HTERT RPE-1 (cell line): ENCODE measurements around the gene MCTP2.

Experiments
- in situ Hi-C: fragments of 300-500 bp; cut with MboI; formaldehyde crosslinking; loops from 4 replicates; pipeline ENCODE4 v1.14.3; 2020; ENCODE audit warnings: low sequenced_read_pairs

MCTP2 gene

DNA sequence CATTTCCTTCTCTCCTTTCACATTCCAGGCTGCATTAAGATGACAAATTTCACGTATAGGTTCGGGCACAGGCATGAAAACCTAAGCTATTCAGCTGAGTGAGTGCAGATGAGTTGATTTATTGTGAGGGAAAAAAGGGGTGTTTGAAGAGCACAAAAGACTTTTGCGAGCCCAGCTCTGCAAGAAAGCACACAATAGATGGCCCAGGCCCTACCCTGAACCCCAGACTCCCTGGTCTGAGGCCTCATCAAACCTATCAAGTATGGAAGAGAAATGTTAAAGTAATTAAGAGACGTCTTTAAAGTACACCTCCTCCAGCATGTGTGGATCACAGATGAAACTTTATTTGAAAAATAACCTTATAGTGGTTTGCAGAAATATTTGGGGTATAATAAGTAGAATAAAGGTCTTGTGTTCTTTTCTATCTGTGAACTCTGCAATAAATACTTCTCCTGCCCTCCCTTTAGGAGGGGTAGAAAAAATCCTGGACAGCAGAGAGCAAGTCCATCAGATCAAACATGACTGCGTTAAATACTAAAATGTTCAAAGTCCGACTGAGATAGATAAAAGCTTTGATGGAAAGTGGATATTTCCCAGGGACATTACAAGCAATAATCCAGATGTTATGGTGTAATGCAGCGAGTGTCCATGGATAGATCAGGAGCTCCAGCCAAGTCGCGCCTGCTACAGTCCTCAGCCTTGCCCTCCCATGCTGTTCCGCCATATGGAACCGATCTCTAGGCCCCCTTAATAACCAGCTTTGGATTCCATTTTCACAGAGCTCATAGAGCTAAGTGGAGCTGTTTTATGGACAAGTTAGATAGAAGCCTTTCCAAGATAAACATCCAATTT is 121.5 kb downstream of the MCTP2 start:
- in situ Hi-C loops = no loop called here

- in situ Hi-C loops = no loop called here
Measured at GRCh38 chr15:94353488-94353820, 122.1 kb downstream of the MCTP2 start.

DNA sequence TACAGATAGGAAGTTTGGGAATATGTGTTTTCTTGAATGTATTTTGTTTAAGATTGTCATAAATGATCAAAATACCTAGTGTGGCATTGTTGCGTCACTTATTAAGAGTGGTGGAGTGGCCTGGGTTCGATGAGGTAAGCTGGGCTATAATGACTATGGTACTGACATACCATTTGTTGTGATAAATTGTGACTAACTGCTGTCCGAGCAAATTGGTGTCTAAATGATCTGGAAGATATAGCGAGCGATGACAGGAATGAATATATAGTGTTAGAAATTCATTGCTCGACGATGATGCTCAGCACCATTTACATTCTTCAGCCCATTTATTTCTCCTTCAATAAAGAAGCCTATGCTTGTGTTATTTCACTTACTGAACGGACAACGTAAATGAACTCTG is 123.3 kb downstream of the MCTP2 start:
- in situ Hi-C loops = no loop called here

GRCh38 chr15:94359716-94360115 is 128.4 kb downstream of the MCTP2 start:
- in situ Hi-C loops = no loop called here

DNA sequence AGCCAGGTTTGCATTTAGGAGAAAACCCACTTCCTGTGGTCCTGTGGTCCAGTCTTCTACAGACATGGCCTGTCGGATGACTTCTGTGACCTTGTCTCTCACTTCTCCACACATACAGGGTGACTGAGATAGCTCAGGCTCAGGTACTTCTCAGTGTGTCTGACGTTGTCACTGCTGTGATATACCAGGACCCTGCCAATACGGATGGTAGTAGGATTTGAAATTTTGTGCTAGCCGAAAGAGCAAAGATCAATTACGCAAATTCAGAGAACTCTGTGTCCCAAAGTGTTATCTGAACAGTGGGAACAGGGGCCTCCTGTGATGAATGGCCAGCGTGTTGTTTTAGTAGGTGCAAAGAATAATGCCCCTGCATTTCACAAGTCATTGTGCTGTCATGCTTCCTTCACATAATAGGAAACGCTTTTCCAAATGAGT is 128.9 kb downstream of the MCTP2 start:
- in situ Hi-C loops = no loop called here

DNA sequence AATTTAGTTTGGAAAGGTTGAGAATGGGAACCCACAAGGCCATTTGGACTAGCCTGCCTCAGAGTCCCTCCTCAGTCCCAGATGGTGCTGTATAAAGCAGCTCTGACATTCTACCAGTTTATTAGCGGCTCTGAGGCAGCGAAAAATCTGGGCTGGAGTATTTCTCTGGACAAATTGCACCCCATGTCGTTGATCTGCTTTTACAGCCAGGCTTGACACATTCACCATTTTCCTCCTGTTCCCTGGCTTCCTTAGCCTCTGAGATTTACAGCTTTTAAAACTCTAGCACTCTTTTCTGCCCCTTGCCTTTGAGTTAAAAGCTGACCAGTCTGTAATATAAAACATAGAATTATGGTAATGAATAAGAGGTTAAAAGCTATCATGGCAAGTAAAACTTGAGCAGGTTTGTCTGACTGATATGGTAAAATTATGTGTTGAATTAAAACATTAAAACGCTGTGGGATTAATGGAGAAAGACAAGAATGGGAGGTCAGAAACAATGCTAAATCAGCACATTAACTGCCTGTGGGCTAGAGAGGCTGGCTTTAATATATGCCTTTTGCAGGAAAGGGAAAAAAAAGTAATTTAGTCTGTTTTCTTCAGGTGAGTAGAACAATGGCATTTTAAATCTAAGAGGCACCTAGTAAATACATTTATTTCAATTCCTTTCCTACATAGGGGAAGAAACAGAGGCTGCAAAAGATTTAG is 131.2 kb downstream of the MCTP2 start:
- in situ Hi-C loops = no loop called here

DNA sequence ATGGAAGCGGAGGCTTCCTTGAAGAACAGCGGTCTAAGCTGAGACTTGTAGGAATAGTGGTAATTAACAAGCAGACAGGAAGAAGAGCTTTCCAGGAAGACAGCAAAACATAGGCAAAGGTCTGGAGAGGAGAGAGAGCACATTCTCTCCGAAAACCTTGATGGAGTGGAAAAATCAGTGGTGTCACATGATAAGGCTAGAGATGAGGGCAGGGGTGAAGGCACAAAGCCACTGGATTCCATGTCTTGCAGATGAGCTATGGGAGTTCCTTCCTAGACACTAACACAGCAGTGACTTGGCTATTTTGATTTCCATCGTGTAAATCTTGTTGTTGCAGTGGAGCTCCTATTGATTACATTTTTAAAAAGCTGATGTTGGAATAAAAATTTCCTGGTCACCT is 132.0 kb downstream of the MCTP2 start:
- in situ Hi-C loops = no loop called here

GRCh38 chr15:94366781-94367180 is 135.4 kb downstream of the MCTP2 start:
- in situ Hi-C loops = no loop called here

DNA sequence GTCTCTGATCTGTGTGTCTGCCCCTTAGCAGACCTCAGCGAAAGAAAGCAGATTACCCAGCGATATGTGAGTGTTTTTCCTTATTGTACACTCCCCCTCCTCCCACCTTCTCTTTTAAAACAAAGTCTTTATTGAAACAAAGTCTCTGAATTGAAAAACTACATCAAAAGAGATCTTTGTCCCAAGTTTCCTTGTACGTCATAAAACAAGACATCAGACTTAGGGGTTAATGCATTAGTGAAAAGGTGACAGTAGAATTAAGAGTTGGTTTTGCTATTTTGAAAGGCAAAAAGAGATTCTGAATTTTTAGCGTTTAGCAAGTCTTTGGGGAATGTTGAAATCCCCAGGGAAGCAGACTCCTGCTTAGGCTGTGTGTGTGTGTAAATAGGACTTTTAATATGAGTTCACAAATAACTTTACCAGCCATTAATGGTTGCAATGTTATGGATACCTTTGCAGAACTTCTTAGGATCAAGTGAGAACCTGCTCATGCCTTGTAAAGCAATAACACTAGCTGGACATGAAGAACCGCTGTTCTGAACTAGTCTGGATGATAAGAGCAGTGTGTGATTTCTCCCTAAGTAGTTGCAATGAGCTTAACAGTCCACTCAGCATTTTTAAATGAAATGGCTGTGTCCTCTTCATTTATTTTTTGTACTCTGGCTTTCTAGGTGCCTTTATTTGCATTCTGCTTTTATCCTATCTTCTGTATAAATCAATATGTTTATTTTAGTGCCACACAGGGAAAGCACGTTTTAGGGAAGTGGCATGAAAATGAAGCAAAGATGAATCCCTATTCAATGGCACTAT is 136.6 kb downstream of the MCTP2 start:
- in situ Hi-C loops = no loop called here

- in situ Hi-C loops = no loop called here
Measured at GRCh38 chr15:94370206-94370935, 139.0 kb downstream of the MCTP2 start.

DNA sequence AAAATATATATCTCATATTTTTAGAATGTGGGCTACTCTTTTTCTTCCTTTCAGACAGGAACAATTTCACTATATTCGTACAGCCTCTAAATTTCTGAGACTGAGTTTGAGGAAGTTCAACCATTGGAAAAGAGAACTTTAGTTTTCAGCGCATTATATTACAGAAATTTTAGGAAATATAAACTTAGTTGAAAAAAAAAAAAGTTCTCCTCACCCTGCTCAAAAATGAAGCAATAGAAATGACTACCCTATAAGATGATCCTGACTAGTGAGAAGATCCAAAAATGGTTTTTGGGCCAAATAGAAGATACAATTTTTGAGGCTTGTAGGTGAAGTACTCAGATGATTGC is 139.6 kb downstream of the MCTP2 start:
- in situ Hi-C loops = no loop called here

DNA sequence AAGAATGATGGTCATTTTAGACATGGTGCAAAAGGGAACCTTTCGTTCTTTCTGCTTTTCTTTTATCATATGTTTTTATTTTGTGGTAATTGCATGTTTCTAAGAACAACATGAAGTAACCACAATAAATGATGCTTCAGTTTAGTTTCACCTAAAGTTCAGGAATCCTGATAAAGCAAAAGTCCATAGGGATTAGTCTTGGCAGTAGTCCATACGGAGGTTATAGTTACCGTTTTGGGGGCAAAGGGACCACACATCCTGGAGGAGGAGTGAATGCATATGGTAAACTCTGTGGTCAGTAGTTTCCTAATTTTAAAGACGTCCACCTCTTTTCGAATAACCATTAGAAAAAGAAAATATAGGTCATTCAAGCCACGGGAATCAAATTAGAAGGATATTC is 141.5 kb downstream of the MCTP2 start:
- in situ Hi-C loops = no loop called here

DNA sequence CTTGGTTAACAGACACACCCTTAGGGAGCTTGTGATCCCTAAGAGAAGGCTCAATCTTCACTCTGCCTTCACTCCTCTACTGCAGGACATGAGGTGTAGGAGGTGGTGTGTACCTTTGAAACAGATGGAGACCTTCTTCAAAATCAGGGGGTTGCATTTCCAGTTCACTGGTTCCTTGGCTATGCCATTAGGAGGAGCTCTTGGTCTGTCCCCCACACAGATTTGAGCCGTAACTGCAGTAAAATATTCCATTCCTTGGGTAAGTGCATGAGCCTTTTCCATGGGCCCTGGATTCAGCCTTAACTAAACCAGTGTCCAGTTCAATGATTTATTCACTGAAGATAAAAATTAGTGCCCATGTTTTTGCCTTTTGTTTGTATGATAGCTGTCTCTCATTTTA is 144.6 kb downstream of the MCTP2 start:
- in situ Hi-C loops = no loop called here

DNA sequence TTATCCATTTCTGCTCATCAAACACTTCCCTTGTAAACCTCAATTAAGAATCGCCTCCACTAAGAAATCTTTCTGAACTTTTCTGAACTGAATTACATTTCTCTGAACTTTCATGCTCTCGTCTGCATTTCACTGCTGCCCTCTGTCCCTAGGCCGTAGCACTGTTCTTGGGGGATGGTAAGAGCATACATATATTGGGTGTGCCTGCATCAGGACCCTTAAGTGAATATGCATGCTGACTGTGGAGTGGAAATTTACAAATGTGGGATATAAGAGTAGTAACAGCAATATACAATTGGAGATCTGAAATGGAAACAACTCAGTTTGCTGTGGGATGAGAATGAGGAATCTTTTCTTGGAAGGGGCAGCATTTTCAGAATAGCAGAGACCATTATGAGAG is 148.6 kb downstream of the MCTP2 start:
- in situ Hi-C loops = no loop called here

GRCh38 chr15:94380798-94381197 is 149.4 kb downstream of the MCTP2 start:
- in situ Hi-C loops = no loop called here

- in situ Hi-C loops = no loop called here
Measured at GRCh38 chr15:94381384-94381783, 150.0 kb downstream of the MCTP2 start.

- in situ Hi-C loops = no loop called here
Measured at GRCh38 chr15:94383041-94383440, 151.7 kb downstream of the MCTP2 start.

GRCh38 chr15:94383706-94384105 is 152.3 kb downstream of the MCTP2 start:
- in situ Hi-C loops = no loop called here

- in situ Hi-C loops = no loop called here
Measured at GRCh38 chr15:94385441-94385840, 154.1 kb downstream of the MCTP2 start.

GRCh38 chr15:94386351-94386750 is 155.0 kb downstream of the MCTP2 start:
- in situ Hi-C loops = no loop called here

GRCh38 chr15:94387442-94387841 is 156.1 kb downstream of the MCTP2 start:
- in situ Hi-C loops = no loop called here
